Renal cortical epithelial cell (primary cell): ENCODE data around the gene POLK. TPM values are rescaled to one million over a fixed set of nuclear protein-coding genes. Genes with fewer than 3 reads are reported as not detected.

Experiments
- DNase-seq: peaks from one replicate; pipeline ENCODE4 v3.0.0-alpha.2; 2011; ENCODE audit warnings: low read depth
- total RNA-seq: library from RNA; depleted of rRNA; stranded (reverse); fragments of >200 nt; gene quantifications from 2 replicates; pipeline ENCODE4 v1.2.3, GENCODE V29; 2014

The POLK gene
- total RNA-seq, 1 donor from 2014 or later, result 63.4 TPM

GRCh38 chr5:75510836-75511434 lies 756 bp upstream of the POLK start:
- no peak for DNase-seq

GRCh38 chr5:75512383-75513074 lies 838 bp downstream of the POLK start:
- DNase-seq, result no peak

GRCh38 chr5:75513841-75514240 lies 2.1 kb downstream of the POLK start:
- DNase-seq, result no peak

- no peak for DNase-seq
Measured at GRCh38 chr5:75514323-75514722, 2.6 kb downstream of the POLK start.

GRCh38 chr5:75519761-75520160 lies 8.1 kb downstream of the POLK start:
- DNase-seq, result no peak

DNA sequence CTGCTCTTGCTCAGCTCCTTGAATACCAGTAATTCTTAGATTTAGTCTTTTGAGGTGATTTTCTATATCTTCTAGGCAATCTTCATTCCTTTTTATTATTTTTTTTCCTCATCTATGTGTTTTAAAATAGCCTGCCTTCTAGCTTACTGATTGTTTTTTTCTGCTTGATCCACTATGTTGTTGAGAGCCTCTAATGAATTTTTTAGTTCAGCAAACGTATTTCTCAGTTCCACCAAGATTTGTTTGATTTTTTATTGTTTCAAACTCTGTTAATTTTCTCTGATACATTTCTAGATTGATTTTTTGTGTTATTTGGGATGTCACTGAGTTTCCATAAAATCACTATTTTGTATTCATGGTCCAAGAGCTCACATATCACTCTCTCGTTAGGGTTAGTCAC lies 9.5 kb downstream of the POLK start:
- DNase-seq, result no peak

DNA sequence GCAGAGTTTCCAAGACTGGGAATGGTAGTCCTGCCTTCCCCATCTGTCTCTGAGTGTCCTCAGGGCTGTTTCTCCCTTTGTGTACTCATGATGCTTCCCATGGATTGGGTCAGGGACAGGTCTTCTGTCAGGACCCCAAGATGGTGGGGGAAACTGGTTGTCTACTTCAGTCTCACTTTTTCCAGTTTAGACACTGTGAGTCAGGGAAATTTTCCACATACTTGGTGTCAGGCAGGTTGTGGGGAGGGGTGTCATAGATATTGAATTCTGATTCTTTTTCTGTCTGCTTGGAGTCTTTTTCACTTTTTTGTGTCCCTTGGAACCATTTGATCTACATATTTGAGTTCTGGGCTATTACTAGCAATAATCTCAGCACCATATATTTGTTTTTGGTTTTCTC lies 10.3 kb downstream of the POLK start:
- no peak for DNase-seq

GRCh38 chr5:75522542-75522941 lies 10.9 kb downstream of the POLK start:
- DNase-seq, result no peak

DNA sequence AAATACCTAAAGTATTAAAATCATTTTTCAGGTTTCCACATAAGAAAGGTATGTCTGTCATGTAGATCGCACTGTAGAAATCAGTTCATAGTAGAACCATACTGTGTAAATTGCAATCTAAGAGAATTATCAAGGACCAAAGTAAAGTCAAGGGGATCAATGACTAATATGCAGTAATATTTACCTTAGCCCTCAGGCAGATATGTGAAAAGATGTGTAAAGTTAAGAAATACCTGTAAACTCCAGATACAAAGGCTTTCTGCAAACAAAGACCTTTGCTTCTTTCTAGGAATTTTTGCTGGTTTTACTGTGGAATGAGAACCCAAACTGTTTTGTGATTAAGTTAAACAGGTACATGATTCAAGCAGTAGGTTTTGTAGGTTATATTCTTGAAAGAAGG lies 11.6 kb downstream of the POLK start:
- no peak for DNase-seq

DNA sequence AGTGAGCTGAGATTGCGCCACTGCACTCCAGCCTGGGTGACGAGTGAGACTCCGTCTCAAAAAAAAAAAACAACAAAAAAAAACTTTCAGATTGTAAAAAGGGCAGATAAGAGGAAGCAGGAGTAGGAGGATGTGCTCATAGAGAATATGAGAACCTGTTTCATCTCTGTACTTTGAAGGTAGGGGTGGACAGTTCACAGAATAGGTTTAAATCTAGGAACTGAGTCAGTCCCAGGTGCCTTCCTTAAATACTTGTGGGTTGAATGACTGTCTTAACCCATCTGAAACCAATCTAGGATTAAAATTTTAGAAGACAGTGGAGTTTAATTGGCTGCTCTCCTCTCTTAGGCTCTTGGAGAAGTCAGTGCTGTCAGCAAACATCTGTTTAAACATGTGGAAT lies 12.4 kb downstream of the POLK start:
- DNase-seq, result no peak

- no peak for DNase-seq
Measured at GRCh38 chr5:75524591-75524990, 12.9 kb downstream of the POLK start.

DNA sequence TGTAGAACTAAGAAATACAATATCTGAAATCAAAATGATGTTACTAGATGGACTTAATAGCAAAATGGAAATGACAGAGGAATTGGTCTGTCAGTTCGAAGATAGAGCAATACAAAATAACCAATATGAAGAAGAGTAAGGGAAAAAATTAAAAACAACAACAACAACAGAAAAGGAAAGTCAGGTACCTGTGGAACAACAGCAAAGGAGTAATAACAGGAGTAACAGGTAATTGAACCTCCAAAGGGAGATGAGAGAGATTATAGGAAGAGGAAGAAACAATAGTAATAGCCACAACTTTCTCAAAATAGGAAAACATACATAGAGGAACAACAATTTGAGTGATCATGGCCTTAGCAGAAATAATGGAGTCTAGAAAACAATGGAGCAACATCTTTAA lies 13.7 kb downstream of the POLK start:
- DNase-seq, result no peak

DNA sequence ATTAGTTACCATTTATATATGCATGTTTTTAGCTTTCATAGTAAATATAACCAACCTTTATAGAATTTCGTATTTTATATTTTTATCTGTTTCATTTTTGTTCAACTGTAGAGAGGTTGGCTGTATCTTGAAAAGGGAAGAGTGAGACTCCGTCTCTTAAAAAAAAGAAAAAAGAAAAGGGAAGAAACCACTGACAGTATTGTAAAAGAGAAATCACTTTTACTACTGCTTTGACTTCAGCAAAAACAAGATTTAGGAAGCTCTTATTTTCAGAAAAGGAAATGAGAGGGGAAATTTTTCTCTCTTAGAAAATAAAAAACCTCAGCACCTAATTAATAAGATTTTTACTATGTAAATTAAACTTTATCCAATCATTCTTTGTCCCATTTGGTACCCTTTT lies 14.4 kb downstream of the POLK start:
- DNase-seq, result no peak

DNA sequence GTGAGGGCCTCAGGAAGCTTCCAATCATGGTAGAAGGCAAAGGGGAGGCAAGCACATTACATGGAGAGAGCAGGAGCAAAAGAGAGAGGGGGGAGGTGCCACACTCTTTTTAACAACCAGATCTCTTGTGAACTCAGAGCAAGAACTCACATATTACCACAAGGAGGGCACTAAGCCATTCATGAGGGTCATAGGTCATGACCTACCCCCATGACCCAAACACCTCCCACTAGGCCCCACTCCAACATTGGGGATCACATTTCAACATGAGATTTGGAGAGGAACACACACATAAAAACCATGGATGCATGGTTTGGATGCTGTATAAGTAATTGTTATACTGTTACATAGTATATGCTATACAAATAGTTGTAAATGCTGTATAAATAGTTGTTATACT lies 17.5 kb downstream of the POLK start:
- no peak for DNase-seq

GRCh38 chr5:75532190-75532589 lies 20.5 kb downstream of the POLK start:
- DNase-seq, result no peak

DNA sequence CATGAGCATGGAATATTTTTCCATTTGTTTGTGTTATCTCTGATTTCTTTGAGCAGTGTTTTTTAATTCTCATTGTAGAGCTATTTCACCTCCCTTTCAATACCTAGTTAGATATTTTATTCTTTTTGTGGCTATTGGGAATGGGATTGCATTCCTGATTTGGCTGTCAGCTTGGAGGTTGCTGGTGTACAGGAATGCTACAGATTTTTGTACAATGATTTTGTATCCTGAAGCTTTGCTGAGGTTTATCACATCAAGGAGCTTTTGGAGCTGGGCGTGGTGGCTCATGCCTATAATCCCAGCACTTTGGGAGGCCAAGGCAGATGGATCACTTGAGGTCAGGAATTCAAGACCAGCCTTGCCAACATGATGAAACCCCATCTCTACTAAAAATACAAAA lies 22.0 kb downstream of the POLK start:
- DNase-seq, result peak; percentile 35

GRCh38 chr5:75534734-75535133 lies 23.0 kb downstream of the POLK start:
- no peak for DNase-seq

DNA sequence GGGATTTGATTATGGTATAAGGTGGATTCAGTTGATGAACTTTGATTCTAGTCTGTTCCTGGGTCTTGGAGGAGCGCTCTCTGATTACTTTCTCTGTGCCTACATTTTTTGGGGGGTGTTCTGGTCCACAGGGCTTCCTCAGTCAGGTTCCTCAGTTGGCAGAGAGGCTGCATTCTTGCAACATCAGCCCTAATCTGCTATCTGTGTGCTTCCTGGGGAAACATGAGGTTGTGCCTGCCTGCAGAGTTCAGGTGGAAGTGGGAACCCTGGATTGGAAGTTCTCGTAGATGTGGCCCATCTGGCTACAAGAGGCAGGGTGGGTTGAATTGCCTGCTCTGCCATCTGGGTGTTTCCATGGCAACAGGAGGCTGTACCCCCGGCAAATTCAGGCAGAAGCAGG lies 24.5 kb downstream of the POLK start:
- DNase-seq, result no peak

GRCh38 chr5:75536694-75537360 lies 25.1 kb downstream of the POLK start:
- DNase-seq, result no peak

DNA sequence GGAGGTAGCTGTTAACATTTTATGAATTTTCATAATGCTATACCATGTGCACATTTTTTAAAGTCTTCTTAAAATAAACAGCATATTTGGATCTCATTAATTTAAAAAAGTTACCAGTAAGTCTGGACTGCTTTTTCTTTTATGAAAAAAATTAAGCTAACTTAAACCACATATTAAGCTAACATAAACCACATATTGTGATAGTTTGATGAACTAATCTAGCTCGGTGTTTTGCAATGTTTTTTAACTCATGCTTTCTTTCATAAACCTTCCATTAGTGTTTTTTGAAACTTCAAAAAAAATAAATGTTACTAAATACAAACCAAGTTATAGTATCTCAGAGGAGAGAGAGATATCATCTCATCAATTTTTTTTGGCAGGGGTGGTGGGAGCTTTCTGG lies 26.5 kb downstream of the POLK start:
- no peak for DNase-seq

GRCh38 chr5:75545131-75545530 lies 33.4 kb downstream of the POLK start:
- DNase-seq, result no peak

- DNase-seq, result no peak
Measured at GRCh38 chr5:75546830-75547229, 35.1 kb downstream of the POLK start.

DNA sequence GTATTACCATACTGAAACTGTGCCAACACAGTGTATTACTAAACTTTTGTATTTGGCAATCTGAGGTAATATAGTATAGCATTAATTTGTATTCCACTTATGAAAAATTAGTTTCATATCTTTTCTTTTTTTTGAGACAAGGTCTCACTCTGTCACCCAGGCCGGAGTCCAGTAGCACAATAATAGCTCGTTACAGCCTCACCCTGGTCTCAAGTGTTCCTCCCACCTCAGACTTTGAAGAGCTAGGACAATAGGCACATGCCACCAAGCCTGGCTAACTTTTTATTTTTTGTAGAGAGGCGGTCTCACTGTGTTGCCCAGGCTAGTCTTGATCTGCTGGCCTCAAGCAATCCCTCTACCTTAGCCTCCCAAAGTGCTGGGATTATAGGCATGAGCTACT lies 36.1 kb downstream of the POLK start:
- DNase-seq, result no peak
